ENCODE data around the gene TMPRSS6.

The TMPRSS6 gene

GRCh38 chr22:37082251-37082873 is 27.2 kb downstream of the TMPRSS6 start:
- no peak for DNase-seq (ENCODE audit: insufficient read length, low spot score)
- TF ChIP-seq CTCF (IDR thresholded peaks at IDR 0.05; ENCODE audit: insufficient read depth, missing control alignments): no peak
- FAIRE-seq: no peak

- FAIRE-seq (no peak), DNase-seq (ENCODE audit: insufficient read length, low spot score) (no peak)
- TF ChIP-seq CTCF (IDR thresholded peaks at IDR 0.05; ENCODE audit: insufficient read depth, missing control alignments): no peak
These were observed 28.7 kb downstream of the TMPRSS6 start for GRCh38 chr22:37080838-37081237.

- TF ChIP-seq CTCF (IDR thresholded peaks at IDR 0.05; ENCODE audit: insufficient read depth, missing control alignments): no peak
- DNase-seq (ENCODE audit: insufficient read length, low spot score): no peak
- FAIRE-seq: no peak
These were observed 29.1 kb downstream of the TMPRSS6 start for GRCh38 chr22:37080438-37080837.

GRCh38 chr22:37079668-37080171 is 29.8 kb downstream of the TMPRSS6 start:
- no peak for FAIRE-seq
- no peak for TF ChIP-seq CTCF (IDR thresholded peaks at IDR 0.05; ENCODE audit: insufficient read depth, missing control alignments)
- DNase-seq (ENCODE audit: insufficient read length, low spot score): no peak

GRCh38 chr22:37079158-37079557 is 30.4 kb downstream of the TMPRSS6 start:
- no peak for FAIRE-seq
- TF ChIP-seq CTCF (IDR thresholded peaks at IDR 0.05; ENCODE audit: insufficient read depth, missing control alignments): no peak
- DNase-seq (ENCODE audit: insufficient read length, low spot score): no peak

GRCh38 chr22:37077802-37078448 is 31.6 kb downstream of the TMPRSS6 start:
- peak; percentile 53 for TF ChIP-seq CTCF (IDR thresholded peaks at IDR 0.05; ENCODE audit: insufficient read depth, missing control alignments)
- DNase-seq (ENCODE audit: insufficient read length, low spot score) (peak; percentile 56), FAIRE-seq (no peak)

GRCh38 chr22:37075822-37076433 is 33.6 kb downstream of the TMPRSS6 start:
- FAIRE-seq: no peak
- DNase-seq (ENCODE audit: insufficient read length, low spot score): no peak
- TF ChIP-seq CTCF (IDR thresholded peaks at IDR 0.05; ENCODE audit: insufficient read depth, missing control alignments): no peak
